GM10266 (cell line): Measurements from ENCODE around the gene ADAM10.

ENCODE experiments used
- DNase-seq: peaks from one replicate; pipeline ENCODE4 v3.0.0; 2012; ENCODE audit errors: extremely low spot score
- TF ChIP-seq, protein P1 (sequence below): IDR thresholded peaks from 2 replicates; pipeline ENCODE4 v1.5.1; 2012; ENCODE audit warnings: mild to moderate bottlenecking, low read depth; ENCODE audit not compliant: control insufficient read depth, insufficient read depth; ENCODE audit errors: missing control alignments

ADAM10 gene

DNA sequence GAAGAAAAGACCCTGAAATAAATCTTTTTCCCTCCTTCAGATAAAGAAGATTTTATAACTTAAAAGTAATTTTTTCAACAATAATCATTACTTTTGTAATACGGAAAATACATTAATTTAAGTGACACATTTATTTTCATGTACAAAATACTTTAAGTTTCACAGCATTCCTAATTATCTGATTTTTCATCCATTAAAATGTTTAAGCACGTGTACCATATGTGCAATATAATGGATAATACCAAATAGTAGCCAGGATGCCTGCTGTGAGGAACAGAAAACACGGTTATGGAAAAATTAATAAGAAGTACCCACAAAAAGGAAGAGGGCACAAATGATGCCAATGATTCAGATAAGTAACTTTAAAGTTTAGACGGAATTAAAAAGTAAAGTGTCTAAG, 33.5 kb downstream of the ADAM10 start:
- TF ChIP-seq, protein P1, sequence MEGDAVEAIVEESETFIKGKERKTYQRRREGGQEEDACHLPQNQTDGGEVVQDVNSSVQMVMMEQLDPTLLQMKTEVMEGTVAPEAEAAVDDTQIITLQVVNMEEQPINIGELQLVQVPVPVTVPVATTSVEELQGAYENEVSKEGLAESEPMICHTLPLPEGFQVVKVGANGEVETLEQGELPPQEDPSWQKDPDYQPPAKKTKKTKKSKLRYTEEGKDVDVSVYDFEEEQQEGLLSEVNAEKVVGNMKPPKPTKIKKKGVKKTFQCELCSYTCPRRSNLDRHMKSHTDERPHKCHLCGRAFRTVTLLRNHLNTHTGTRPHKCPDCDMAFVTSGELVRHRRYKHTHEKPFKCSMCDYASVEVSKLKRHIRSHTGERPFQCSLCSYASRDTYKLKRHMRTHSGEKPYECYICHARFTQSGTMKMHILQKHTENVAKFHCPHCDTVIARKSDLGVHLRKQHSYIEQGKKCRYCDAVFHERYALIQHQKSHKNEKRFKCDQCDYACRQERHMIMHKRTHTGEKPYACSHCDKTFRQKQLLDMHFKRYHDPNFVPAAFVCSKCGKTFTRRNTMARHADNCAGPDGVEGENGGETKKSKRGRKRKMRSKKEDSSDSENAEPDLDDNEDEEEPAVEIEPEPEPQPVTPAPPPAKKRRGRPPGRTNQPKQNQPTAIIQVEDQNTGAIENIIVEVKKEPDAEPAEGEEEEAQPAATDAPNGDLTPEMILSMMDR, result no peak
- DNase-seq, result no peak

DNA sequence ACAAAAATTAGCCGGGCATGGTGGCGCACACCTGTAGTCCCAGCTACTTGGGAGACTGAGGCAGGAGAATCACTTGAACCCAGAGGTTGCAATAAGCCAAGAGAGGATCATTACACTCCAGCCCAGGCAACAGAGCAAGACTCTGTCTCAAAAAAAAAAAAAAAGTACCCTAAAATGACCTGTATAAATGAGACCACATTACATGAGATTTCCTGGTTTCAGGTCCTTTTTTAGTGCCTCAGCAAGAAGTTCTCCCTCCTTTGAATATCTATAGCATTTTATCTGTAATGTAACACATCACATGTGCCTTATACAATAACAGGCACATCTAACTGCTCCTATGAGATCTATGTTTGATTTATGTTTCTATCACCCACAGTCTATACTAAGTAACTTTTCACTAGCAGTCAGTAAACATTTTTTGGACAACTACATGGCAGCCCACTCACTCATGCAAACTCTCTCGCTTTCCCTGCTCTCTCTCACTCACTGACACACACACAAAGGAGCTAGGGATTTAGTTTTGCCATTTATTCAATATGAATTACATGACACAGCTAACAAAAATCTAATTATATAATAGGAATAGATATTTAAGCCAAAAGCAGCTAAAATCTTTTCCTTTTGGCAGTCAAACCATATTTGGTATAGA, 34.1 kb downstream of the ADAM10 start:
- no peak for DNase-seq
- TF ChIP-seq, protein P1, result no peak

DNA sequence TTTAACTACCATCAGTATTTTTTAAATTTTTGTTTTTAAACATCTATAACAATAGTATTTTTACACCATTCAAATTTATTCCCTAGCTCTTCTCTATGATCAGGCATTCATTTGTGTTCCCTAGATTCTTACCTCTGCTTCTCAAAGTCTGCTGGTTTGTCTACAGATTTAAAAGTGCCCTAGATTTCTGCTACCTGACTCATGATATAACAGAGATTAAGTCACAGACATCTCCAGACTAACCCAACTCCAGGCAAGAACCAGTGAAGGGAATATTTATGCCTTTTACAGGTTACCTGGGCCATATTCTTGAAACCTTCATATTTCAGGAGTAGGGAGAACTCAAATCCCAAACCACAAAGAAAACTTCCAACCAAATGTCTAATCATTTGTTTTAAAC, 38.8 kb downstream of the ADAM10 start:
- TF ChIP-seq, protein P1, result no peak
- no peak for DNase-seq

DNA sequence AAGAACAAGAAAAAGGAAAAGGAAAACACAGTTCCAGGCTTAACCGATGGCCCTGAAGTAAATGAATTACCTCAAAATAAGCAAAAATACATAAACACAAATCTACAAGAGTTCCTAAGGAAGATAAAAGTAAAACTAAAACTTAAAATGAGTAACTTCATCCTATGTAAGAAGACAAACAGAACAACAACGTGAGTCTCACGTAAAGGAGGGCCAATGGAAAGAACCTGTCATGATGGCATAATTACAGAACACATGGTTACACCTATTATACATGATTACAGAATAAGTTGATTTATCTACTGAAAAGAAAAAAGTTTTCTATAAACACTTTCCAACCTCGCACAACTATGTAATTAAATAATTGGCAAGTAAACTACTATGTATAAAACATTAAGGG, 42.1 kb downstream of the ADAM10 start:
- DNase-seq, result no peak
- TF ChIP-seq, protein P1, result no peak

DNA sequence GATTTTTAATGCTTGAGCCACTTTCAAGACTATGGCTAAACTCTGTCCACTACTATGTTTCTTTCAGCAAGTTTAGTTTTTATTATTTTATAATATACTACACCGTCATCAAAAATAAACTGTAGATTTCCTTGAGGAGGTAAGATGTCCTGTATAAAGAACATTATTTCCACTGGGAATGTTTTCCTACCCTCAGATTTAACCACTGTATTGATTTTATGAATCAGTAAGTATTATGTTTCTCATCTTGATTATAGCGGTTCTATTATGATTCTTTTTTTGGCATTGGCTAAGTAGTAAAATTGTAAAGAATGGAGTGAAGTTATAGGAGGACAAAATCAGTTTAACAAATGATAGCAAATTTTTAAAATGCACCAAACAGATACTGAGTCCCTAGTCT, 44.4 kb downstream of the ADAM10 start:
- TF ChIP-seq, protein P1, result no peak
- DNase-seq, result no peak

DNA sequence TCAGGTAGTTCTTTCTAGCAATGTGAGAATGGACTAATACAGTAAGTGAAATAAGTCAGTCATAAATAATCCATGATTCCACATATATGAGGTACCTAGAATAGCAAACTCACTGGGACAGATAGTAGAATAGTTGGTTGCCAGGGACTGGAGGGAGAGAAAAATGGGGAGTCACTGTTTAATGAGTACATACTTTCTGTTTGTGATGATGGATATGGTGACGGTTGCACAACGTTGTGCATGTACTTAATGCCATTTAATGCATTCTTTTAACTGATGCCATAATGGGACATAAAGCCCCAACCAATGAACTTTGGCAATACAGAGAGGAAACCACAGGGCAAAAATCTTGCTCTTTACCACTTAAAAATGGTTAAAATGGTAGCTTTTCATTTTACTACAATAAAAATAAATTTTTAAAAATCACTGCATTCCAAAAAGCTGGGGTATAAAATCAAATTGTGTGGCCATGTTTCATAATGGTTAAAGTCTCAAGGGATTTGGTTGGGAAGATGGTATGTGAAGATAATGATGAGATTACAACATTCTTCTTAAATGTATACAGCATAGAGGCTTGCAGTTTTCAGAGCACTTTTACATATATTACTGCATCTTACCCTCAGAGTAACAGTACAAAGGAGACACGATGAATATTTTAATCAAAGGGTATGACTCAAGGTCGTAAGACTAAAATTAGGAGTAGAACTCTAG, 45.2 kb downstream of the ADAM10 start:
- TF ChIP-seq, protein P1, result no peak
- DNase-seq, result no peak

DNA sequence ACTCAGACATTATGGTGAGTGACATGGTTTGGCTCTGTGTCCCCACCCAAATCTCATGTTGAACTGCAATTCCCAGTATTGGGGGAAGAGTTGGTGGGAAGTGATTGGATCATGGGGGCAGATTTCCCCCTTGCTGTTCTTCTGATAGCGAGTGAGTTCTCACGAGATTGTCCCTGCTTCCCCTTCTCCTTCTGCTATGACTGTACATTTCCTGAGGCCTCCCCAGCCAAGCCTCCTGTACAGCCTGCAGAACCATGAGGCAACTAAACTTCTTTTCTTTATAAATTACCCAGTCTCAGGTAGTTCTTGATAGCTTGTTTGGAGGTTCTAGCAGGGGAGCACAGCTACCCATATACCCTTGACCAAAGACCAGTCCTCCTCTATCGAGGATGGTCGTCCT, 45.9 kb downstream of the ADAM10 start:
- DNase-seq, result no peak
- TF ChIP-seq, protein P1, result no peak
